ENCODE data around the gene CHD6.

CHD6 gene

DNA sequence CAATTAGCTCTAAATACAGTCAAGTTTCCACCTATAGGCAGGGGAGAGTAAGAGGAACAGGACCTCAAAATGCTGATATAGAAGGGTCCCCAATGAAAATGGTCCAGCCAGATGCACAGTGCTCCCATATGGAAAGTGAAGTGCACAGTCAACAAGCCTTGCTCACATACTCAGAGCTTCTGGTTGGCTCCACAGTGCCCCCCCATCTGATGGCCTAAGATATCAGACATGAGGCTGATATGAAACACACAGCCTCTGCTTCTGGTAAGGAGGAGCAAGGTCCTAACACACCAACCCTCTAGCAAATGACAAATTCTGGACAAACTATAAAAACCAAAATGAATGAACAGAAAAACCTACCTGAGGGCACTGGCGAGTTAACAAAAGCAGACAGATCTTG, 140.2 kb downstream of the CHD6 start:
- TF ChIP-seq GATA1 (IDR thresholded peaks at IDR 0.05; ENCODE audit: low read depth, low read length) (no peak), POLR2A (IDR thresholded peaks at IDR 0.05; ENCODE audit: low read length) (no peak)
- DNase-seq: peak; percentile 25 to 58

- no peak for DNase-seq
- no peak for TF ChIP-seq GATA1 (IDR thresholded peaks at IDR 0.05; ENCODE audit: low read depth, low read length)
- TF ChIP-seq POLR2A (IDR thresholded peaks at IDR 0.05; ENCODE audit: low read length): no peak
Observed at GRCh38 chr20:41476446-41476845, 141.7 kb downstream of the CHD6 start.

DNA sequence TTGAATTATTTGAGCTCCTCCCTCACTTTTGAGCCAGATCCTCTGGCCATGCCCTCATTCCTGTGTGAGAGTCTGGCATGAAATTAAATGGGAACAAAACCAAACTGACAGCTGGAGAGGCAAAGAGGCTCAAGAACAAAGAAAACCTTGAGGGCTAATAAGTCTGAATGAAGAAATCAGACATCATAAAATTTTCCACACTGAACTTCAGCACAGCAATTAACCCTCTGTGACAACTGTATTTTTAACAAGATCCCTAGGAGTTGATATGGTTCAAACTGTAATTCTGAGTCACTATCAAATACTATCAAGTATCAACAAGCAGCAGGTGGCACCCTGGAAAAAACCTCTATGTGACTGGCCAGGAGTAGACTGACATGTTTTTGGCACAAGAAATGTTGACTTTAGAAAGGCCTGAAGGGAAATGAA, 142.2 kb downstream of the CHD6 start:
- DNase-seq: peak; percentile 28 to 66
- TF ChIP-seq GATA1 (IDR thresholded peaks at IDR 0.05; ENCODE audit: low read depth, low read length): no peak
- no peak for TF ChIP-seq POLR2A (IDR thresholded peaks at IDR 0.05; ENCODE audit: low read length)

- no peak for DNase-seq
- no peak for TF ChIP-seq POLR2A (IDR thresholded peaks at IDR 0.05; ENCODE audit: low read length)
- TF ChIP-seq GATA1 (IDR thresholded peaks at IDR 0.05; ENCODE audit: low read depth, low read length): no peak
Observed at GRCh38 chr20:41475503-41475902, 142.7 kb downstream of the CHD6 start.

- DNase-seq: no peak
- TF ChIP-seq GATA1 (IDR thresholded peaks at IDR 0.05; ENCODE audit: low read depth, low read length) (no peak), POLR2A (IDR thresholded peaks at IDR 0.05; ENCODE audit: low read length) (no peak)
Observed at GRCh38 chr20:41470362-41471095, 147.6 kb downstream of the CHD6 start.

GRCh38 chr20:41469868-41470267, 148.3 kb downstream of the CHD6 start:
- no peak for DNase-seq
- TF ChIP-seq POLR2A (IDR thresholded peaks at IDR 0.05; ENCODE audit: low read length): no peak
- TF ChIP-seq GATA1 (IDR thresholded peaks at IDR 0.05; ENCODE audit: low read depth, low read length): no peak

DNA sequence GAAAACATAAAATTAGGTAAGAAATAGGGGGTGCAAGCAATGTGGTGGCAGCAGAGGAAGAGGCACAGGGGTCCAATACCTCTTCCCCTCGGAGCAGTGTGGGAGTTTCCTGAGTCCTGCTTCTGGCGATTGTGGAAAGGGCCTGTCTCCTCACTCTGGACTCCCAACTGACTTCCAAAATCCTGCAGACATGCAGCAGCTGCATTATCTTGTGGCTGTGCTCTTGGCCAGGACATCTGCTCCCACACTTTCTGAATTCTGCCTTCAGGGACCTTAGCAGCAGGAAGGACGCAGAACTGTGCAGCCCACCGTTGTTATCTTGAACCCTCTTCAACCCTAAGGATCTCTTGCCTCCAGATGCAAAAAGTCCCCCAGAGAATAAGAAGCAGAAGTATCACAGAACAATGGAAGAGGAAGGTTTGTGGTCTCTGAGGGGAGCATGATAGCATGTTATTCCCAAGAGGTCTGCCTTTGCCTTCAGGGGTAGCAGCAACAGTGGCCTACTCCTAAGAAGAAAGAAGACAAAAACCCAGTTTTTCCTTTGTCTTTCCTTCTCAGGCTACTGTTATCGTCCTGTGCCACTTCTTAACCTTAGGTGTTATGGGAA, 149.1 kb downstream of the CHD6 start:
- TF ChIP-seq GATA1 (IDR thresholded peaks at IDR 0.05; ENCODE audit: low read depth, low read length) (no peak), POLR2A (IDR thresholded peaks at IDR 0.05; ENCODE audit: low read length) (no peak)
- no peak for DNase-seq

DNA sequence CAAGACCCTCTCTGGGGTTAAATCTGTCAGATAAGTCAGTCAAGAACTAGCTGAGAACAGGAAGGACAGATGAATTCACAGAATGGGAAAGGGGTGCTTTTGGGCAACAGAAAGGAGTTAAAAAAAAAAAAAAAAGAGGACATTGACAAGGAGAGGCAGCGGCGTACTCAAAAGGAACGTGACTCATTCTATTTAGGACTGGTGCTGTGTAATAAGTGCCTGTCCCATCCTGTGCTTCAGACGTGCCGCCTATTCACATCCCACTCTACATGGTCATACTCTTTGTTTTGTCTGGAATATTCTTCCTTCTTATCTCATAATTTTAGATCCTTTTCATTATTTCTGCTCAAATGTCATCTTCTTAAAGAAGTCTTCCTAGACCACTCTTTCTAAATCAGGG, 150.5 kb downstream of the CHD6 start:
- no peak for TF ChIP-seq POLR2A (IDR thresholded peaks at IDR 0.05; ENCODE audit: low read length)
- no peak for TF ChIP-seq GATA1 (IDR thresholded peaks at IDR 0.05; ENCODE audit: low read depth, low read length)
- DNase-seq: no peak

GRCh38 chr20:41467220-41467619, 151.0 kb downstream of the CHD6 start:
- no peak for TF ChIP-seq POLR2A (IDR thresholded peaks at IDR 0.05; ENCODE audit: low read length)
- no peak for TF ChIP-seq GATA1 (IDR thresholded peaks at IDR 0.05; ENCODE audit: low read depth, low read length)
- no peak for DNase-seq

DNA sequence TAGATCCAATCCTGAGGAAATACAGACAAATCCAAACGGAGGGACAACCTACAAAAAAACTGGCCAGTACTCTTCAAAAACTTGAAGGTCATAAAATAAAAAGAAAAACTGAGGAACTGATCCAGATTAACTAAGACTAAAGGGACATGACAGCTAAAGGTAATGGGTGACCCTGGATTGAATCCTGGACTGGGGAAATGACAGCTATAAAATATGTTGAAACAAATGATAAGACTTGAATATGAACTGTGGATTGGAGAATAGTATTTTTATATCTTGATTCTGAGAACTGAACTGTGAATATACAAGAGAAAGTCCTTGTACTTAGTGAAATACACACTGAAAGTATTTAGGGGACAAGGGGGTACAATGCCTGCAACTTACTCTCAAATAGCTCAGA, 154.6 kb downstream of the CHD6 start:
- TF ChIP-seq POLR2A (IDR thresholded peaks at IDR 0.05; ENCODE audit: low read length) (no peak), GATA1 (IDR thresholded peaks at IDR 0.05; ENCODE audit: low read depth, low read length) (no peak)
- no peak for DNase-seq

DNA sequence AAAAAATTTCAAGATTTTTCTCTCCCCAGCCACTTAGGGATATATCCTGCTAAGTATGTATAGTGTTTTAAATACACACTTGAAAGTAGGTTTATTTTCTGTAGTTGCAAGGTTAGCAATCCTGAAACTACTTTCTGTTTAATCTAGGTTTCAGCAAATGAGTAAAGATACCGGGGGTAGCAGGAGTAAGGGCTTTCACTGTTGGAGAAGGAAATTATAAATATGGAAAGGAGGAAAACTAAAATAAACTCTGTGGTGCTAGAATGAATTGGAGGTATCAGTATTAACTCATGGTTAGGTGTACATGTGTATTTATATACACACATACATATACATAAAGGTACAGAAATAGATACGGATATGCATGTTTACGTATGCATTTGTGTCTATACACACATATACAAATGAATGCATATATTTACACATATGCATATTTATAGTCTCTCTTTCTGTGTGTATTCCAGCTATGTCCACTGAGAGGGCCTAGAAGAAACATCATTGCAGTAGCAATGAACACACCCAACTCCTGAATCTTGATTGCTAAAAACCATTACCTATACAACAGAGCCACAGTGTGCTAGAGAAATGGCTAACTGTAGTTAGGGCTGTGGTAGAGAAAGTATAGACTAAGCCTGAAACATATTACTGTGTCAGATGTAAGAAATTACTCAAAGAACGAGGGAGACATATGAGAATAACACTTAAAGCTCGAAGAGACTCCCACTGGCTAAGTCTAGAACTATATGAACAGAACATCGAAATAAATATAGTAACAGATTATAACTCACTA, 155.6 kb downstream of the CHD6 start:
- no peak for DNase-seq
- no peak for TF ChIP-seq POLR2A (IDR thresholded peaks at IDR 0.05; ENCODE audit: low read length)
- TF ChIP-seq GATA1 (IDR thresholded peaks at IDR 0.05; ENCODE audit: low read depth, low read length): no peak

GRCh38 chr20:41458761-41459160, 159.4 kb downstream of the CHD6 start:
- no peak for DNase-seq

DNA sequence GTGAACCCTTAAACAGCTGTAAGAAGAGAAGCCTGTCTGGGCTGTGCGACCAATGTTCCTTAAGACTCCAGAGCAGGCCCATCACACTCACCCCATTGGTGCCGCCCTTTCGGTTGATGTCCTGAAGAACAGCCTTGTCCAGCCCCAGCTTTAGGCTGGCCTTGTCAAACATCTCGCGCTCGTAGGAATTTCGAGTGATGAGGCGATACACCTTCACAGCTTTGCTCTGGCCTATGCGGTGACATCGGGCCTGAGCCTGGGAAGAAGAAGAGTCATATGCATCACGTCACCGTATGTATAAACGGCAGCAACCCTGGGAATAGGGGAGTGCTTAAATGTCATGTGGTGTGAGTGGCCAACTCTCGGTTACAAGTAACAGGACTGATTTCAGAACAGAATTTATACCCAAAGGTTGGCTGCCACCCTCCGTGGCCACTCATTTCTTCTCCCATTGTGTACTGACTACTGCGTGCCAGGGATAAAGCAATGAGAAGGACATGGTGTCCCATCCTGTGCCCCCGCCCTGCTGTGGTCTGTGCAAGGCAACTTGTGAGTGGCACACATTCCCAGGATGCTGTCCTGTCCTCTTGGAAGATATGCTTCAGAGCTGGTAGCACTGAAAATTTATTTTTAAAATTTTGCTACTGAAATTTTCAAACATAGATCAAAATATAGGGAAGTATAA, 160.9 kb downstream of the CHD6 start:
- DNase-seq: no peak
- no peak for TF ChIP-seq GATA1 (IDR thresholded peaks at IDR 0.05; ENCODE audit: low read depth, low read length)
- no peak for TF ChIP-seq POLR2A (IDR thresholded peaks at IDR 0.05; ENCODE audit: low read length)

More at GRCh38 chr20:41458761-41459160, 159.4 kb downstream of the CHD6 start:
- TF ChIP-seq POLR2A (IDR thresholded peaks at IDR 0.05; ENCODE audit: low read length) (no peak), GATA1 (IDR thresholded peaks at IDR 0.05; ENCODE audit: low read depth, low read length) (no peak)

- TF ChIP-seq GATA1 (IDR thresholded peaks at IDR 0.05; ENCODE audit: low read depth, low read length): no peak
- TF ChIP-seq POLR2A (IDR thresholded peaks at IDR 0.05; ENCODE audit: low read length): no peak
- no peak for DNase-seq
Observed at GRCh38 chr20:41456351-41456750, 161.8 kb downstream of the CHD6 start.

All from erythroblast (primary cell).